HG03095 (cell line): ENCODE data around the gene OPRM1.
"Not testable (repeated sequence)": the region's sequence is repeated elsewhere in the genome, so short reads cannot be mapped to it uniquely, and the experiment has no call there.

Experiments
- ATAC-seq: cut with Tn5 transposase; IDR thresholded peaks from one replicate; pipeline ENCODE4 v1.9.1; 2021; ENCODE audit warnings: moderate library complexity; ENCODE audit not compliant: unreplicated experiment

The OPRM1 gene

DNA sequence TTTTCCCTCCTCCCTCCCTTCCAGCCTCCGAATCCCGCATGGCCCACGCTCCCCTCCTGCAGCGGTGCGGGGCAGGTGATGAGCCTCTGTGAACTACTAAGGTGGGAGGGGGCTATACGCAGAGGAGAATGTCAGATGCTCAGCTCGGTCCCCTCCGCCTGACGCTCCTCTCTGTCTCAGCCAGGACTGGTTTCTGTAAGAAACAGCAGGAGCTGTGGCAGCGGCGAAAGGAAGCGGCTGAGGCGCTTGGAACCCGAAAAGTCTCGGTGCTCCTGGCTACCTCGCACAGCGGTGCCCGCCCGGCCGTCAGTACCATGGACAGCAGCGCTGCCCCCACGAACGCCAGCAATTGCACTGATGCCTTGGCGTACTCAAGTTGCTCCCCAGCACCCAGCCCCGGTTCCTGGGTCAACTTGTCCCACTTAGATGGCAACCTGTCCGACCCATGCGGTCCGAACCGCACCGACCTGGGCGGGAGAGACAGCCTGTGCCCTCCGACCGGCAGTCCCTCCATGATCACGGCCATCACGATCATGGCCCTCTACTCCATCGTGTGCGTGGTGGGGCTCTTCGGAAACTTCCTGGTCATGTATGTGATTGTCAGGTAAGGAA is at the start of gene OPRM1:
OPRM1 (plus strand) TSS at position 10 of the 612 bp plus-strand sequence; CDS start at position 315, 305 bp downstream.
- no peak for ATAC-seq

DNA sequence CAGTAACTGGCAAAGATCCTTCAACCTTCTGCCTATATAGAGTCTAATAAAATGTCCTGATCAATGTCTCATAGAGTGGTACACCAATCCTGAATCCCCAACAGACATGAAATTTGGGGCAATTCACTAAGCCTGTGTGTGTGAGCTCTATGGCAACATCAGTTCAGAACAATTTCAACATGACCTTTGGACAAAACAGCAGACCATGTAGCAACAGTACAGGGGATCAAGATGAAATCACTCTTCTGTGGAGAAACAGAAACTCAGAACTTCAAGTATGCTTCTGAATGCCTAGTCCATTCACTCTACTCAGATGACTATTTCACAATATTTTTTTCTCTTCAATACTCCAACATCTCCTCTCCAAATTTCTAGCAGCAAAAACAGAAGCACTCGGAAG is 49.1 kb upstream of the OPRM1 start:
- ATAC-seq, result no peak

DNA sequence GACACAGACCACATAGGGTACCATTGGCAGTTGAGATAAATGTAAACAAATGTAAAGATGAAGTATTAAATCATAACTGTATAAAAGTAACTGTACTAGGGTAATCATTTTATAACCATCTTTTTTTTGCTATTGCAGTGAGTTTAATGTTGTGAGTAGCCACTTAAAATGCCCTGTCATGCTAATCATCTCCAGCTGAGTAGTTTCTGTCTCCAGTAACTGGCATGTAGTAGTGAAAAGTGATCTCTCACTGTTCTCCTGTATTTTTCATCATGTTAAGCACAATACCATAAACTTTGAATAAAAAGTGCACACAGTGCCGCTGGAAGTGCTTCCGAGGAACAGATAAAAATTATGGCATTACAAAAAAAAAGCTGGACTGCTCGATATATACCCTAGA is 45.0 kb upstream of the OPRM1 start:
- no peak for ATAC-seq

DNA sequence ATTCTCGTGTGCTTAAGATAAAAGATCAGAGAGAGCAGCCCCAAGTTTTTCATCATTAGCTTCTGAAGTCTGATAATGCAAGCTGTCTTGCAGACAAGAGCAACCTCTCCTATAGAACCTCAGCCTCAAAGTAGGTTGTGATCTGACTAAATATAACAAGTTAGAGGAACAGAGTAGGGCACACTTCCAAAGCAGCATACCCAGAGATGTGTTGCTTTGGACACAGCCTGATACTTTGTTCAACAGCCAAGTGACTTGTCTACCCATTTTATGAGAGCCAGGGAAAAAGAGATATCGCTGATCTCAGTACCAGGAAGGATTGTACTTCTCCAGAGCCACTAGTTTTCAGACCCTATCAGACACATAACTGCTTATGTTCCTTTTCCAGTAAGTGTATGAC is 44.2 kb upstream of the OPRM1 start:
- no peak for ATAC-seq

DNA sequence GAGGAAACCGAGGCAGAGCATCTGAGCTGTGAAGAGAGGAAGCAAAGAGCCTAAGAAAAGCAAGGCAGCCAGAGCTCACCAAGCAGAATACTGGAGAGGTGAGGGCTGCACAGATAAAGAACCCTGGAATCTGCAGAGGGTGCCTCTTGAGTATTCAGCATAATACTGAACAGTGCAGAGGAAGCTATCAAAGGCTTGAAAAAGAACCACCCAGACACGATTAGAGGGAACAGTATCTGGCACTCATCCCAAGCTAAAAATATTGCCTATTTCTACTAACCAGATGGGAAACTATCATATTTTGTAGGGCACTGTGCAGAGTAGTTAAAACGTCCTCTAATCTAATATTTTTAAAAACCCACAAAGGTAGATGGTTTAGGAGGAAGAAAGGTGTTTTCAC is 41.8 kb upstream of the OPRM1 start:
- no peak for ATAC-seq

DNA sequence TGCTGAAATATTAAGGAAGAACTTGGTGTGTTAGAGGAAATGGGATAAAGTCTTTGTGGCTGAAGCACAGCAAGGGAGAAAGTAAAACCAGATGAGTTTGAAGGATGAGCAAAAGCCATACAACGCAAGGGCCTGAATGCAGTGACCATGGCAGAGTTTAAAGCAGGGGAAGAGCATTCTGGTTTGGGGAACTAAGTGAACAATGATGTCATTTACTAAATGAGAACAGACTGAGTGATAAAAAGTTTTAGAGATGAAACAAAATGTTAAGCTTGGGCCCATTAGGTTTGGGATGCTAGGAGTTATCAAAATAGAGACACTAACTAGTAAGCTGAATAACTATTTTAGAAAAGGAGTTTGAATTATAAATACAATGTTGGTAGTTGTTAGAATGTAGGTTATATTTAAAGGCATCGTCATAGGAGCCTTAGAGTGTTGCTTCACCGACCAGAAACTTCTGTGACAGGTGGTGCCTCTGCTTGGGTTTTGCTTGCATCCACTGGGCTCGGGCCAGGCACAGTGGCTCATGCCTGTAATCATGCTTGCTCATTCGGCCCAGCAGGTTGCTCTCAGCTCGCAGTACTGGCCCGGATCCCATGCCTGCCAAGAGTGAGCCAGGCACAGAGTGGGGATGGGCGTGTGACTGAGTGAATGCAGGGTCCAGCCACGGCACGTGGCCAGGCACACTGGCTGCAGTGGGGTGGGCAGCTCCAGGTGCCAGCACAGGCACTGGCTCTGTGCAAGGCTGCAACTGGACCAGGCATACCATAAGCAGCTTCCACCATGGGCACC is 37.4 kb upstream of the OPRM1 start:
- ATAC-seq, result no peak

DNA sequence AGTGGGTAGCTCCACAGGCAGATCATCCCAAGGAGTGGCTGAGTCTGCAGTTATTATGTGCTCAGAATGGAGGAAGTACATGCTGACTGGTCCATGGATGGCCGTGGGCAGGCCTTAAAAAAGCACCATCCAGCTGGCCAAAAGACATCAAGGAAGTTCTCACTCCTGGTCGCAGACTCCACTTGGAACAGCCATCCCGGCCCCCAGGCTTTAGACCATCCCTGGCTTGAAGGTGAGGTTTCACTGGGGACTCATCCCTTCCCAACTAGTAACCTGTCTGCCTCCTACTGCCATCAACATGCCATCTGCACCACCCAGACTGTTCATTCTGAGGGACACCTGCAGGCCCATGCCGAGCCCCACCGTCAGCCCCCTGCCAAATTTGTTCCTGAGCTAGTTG is 36.1 kb upstream of the OPRM1 start:
- ATAC-seq, result no peak

DNA sequence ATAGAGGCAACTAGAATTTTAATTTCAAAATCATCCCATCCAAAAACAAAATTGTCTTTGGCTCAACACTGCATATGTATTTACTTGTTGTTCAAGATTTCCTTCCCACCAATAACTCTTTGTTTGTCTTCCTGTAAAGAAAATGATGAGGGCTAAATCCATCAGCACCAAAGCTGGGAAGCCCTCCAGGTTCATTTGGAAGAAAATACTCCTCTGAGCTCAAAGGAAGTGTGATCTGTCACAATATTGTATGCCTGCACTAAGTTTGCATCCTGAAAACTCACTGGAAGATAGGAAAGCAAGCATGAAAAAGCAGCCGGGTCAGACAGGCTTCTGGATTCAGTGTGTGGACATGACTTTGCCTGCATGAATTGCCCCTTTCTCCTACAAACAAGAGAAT is 28.7 kb upstream of the OPRM1 start:
- no peak for ATAC-seq

DNA sequence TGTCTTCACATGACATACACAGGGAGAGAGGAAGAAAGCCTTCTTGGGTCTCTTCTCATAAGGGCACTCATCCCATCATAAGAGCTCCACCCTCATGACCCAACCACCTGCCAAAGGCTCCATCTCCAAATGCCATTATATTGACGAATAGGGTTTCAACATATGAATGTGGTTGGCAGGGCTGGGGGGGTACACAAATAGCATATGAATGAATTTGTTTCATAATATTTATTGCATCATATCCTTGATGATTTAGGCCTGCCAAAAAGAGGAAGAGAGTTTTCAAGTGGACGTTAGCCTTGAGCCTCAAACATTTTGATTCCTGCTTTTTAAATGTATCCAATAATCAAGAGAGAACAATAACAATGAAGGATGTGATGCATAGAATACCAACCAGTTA is 26.2 kb upstream of the OPRM1 start:
- no peak for ATAC-seq

DNA sequence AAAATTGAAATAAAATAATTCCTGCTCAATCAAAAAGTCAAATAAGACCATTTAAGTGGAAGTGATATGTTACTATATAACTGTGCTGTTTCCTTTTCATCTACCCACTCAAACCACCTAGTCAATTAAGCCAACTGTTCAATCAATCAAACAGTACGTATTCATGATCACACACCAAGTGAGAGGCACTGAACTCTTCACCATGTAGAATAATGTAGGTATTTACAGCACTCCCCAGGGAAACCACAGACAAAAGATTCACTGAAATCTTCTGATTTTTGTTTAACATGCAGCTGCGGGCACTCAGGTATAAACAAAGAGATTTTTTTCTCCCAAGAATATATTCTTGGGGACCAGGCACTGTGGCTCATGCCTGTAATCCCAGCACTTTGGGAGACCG is 21.3 kb upstream of the OPRM1 start:
- ATAC-seq, result no peak

DNA sequence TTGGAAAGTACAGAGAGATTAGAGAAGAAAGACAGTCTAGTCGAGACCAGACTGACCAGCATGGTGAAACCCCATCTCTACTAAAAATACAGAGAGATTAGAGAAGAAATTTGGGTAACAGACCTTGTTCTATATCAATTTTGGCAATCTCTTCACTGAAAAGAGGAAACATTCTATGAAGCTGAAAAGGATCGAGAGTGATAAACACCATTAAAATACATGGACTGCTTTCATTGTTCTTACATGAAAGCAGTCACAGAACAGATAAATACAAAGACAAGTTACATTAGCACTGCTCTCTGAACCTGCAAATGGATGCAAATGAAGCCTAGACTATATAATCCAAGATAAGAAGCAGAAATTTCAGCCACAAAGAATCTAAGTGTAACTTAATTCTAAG is 8.4 kb upstream of the OPRM1 start:
- ATAC-seq, result no peak

DNA sequence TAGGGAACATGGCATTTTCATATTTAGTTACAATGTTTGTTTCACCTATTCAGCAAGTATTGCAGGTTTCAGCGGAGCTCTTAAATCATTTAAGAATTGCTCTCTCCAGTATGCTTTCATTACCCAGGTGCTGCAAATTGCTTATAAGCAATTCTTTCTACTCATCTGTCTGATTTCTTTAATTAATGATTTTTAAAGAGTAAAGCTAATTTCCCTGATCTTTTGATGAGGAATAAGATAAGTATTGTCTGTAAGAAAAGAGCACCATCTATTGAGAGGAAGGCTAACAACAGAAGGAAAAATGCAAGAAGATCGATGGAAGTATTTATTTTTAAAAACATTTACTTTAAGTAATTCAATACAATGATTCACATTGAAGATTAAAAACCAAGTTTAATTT is 2.0 kb downstream of the OPRM1 start:
- ATAC-seq, result no peak

DNA sequence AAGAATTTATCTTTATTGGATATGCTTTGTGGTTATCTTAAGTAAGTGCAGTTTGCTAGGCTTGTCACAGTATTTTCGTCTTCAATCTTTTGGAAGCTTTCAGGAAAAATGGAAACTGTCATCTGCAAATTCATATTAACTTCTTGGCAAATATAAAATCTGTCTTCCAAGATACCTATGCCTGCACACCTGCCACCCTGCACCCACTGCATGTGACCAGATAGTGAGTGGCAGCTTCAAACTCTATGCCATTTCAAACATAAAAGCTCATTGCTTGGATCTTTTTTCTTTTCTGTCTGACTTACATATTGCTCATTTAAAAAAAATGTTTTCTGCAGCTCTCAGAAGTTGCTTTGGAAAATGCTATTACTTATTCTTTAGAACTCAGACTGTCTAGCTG is 14.1 kb downstream of the OPRM1 start:
- ATAC-seq, result no peak

DNA sequence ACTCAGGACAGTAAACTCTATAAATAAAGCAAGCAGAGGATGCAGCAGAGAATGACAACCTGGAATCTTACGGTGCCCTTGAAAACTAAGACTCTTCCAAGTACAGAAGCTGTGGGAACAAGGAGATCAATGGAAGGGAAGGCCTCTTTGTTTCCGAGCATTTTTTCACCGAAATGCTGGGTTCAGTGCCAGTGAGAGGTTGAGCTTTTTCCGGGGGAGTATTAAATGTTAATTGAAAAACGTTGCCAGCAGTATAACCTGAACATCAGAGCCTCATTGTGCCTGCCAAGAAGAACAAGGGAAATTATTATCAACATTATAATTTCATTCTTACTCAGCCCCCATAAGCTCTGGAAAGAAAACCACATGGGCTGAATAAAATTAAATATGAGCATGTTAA is 17.5 kb downstream of the OPRM1 start:
- no peak for ATAC-seq

DNA sequence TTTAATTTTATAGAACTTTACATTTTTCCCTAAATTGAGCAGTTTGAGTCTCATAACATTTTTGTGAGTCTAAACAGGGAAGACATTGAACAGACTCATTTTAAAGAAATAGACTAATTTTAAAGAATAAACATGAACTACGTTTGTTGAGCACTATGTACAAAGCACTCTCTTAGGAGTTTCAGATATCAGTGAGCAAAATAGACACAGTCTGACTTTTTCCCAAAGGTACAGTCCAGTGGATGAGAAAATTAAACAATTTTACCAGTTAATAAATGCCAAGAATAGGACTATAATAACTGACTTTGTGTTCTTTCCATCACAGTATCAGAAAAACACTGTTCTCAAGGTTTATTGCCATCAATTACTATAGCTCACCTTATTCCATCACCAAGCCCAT is 18.1 kb downstream of the OPRM1 start:
- ATAC-seq, result no peak

DNA sequence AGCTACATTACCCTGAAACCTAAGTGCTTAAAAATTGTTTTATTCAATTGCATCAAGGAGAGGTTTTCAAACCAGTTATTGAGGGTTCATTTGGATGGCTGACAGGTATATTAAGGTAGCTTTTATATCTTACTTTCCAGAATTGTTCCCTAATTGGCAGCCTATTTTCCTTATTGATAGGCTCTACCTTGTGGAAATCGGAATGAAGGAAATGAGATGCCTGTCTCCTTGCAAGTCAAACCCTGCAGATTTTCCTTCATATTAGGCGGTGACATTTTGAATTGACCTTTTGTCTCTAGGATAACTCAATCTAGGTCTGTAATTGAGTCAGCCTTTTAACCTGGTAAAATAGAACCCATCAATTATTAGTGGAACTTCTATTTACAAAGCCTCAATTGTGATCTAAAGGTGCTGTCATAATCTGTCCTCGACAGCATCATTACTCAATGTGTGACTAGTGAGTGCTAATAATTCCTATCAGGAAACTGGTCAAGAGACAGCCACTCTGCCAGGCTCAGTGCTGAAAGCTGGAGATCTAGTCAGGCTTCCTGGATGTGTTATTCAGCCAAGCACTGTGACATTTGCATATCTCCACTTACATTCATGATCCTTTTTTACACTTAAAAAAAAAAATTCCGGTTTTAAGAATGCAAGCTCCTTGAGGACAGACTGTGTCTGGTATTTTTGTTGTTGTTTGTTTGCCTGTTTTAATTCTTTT is 20.1 kb downstream of the OPRM1 start:
- no peak for ATAC-seq

DNA sequence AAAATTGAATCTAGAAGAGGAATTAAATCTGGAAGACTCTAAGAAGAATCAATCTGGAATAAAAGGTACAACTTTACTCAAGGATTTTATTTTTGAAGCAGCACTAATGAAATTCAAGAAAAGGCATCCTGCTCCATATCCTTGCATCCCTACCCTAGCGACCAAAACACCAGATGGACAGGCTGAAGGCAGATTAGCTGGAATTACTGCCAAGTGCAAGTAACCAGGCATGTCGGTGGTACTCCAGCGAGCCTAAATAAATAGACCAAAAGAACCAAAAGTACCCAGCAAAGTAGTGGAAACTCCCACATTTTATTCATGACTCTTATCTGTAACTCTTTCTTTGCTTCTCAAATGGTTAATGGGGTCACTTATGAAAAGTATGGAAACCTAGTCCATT is 21.0 kb downstream of the OPRM1 start:
- no peak for ATAC-seq

DNA sequence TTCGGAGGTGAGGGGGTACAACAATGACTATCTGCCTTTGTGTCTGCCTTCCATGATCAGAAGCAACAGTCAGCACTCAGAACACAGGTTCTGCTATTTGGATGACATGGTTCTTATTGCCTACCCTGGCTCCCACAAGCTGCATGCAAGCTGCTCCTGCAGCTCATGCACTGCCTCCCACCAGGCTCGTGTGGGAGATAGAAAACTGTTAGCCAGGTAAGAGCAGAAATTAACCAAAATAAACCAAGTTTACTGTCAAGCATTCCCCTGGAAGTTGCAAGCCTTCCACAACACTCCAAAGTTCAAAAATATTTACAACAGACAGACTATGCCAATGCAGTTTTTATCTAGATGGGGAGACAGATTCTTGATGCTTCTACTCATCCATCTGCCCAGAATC is 31.0 kb downstream of the OPRM1 start:
- ATAC-seq, result no peak

DNA sequence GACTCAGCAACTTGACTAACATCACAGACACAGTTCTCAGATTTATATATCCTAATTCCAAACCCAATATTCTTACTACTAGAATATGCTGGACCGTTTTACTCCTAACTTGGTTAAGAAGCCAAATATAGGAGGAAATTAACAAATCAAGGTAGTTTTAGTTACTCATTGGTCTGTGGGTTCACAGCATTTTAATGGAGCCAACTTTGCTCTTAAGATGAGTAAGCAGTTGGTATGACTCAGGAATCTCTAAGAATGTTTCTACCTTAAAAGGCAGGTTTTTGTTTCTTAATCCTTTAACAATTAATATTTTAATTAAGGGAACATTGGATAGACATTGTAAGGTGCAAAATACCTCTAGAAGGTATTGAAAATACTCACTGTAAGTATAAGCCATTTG is 31.6 kb downstream of the OPRM1 start:
- ATAC-seq, result no peak

DNA sequence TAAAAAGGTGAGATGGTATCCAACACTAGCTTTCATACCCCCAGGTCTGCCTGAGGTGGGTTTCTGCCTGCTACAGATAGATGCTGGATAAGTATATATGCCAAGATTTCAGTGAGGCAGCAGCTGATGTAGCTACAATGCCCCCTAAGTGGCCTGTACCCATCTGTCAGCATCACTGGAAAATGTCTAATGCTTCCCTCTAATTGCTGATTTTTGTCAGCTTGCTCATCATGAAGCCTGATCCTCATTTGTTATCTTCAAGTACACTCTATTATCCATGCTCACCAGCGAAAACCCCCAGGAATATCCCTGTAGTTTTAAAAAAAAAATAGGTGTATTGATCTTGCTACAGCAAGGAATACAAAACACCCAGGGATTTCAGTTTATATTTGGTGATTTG is 32.2 kb downstream of the OPRM1 start:
- no peak for ATAC-seq

DNA sequence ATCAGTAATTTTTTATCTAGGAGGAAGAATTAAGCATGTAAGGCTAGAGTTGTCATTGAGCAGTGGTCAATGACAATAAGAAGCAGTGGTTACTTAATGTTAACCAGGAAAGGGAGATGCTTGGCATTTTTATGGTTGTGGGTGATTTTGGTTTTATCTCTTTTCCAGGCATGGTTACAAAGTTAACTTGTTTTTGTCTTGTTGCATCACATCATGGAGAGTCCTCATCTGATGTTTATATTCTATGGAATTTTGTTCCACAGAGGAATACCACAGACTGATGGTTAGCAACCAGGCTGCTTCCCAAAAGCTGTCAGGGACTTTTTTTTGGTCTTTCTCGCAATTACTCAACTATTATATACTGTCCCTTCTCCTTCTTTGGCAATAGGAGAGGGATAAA is 32.7 kb downstream of the OPRM1 start:
- ATAC-seq, result no peak

DNA sequence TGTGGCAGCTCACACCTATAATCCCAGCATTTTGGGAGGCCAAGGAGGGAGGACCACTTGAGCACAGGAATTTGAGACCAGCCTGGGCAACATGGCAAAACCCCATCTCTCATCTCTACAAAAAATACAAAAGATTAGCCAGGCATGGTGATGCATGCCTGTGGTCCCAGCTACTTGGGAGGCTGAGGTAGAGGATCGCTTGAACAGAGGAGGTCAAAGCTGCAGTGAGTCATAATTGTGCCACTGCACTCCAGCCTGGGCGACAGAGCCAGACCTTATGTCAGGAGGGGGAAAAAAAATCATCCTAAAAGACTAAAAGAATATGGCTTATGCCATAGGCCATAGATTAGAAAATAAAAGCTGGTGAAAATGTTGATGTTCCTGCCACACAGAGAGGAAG is 39.6 kb downstream of the OPRM1 start:
- not testable (repeated sequence) for ATAC-seq
